H9 (cell line): ENCODE data around the gene OGFR. TPM values are rescaled to one million over a fixed set of nuclear protein-coding genes. Genes with fewer than 3 reads are reported as not detected.

Experiments used
- DNase-seq: peaks from one replicate; pipeline ENCODE4 v3.0.0-alpha.2; 2017
- H2AFZ ChIP-seq: one replicate; pipeline ENCODE4 v1.6.1; 2013; ENCODE audit warnings: mild to moderate bottlenecking, low read length, control low read depth, moderate library complexity
- H2AK5ac ChIP-seq: 2 replicates; pipeline ENCODE4 v1.6.1; 2013; ENCODE audit warnings: low read length, control low read depth, mixed read lengths; ENCODE audit not compliant: insufficient read length
- H2BK120ac ChIP-seq: one replicate; pipeline ENCODE4 v1.6.1; 2013; ENCODE audit warnings: low read depth, mild to moderate bottlenecking, low read length, control low read depth, inconsistent platforms; ENCODE audit not compliant: poor library complexity, severe bottlenecking
- H2BK12ac ChIP-seq: 2 replicates; pipeline ENCODE4 v1.6.1; 2013; ENCODE audit warnings: low read length, control low read depth, mixed read lengths, low read depth; ENCODE audit not compliant: insufficient read length
- H2BK15ac ChIP-seq: 2 replicates; pipeline ENCODE4 v1.6.1; 2013; ENCODE audit warnings: low read depth, low read length, control low read depth
- H2BK20ac ChIP-seq: one replicate; pipeline ENCODE4 v1.6.1; 2013; ENCODE audit warnings: low read depth, mild to moderate bottlenecking, low read length, control low read depth, inconsistent platforms; ENCODE audit not compliant: poor library complexity, severe bottlenecking
- H2BK5ac ChIP-seq: 2 replicates; pipeline ENCODE4 v1.6.1; 2013; ENCODE audit warnings: low read length, control low read depth, mixed read lengths; ENCODE audit not compliant: insufficient read length
- H3K14ac ChIP-seq: 2 replicates; pipeline ENCODE4 v1.6.1; 2013; ENCODE audit warnings: low read length, control low read depth; ENCODE audit not compliant: insufficient read depth
- H3K18ac ChIP-seq: 2 replicates; pipeline ENCODE4 v1.6.1; 2013; ENCODE audit warnings: low read depth, mild to moderate bottlenecking, mixed read lengths, low read length, control low read depth; ENCODE audit not compliant: insufficient read length
- H3K23ac ChIP-seq: 2 replicates; pipeline ENCODE4 v1.6.1; 2013; ENCODE audit warnings: low read length, control low read depth, mixed read lengths, low read depth; ENCODE audit not compliant: insufficient read length
- H3K23me2 ChIP-seq: 2 replicates; pipeline ENCODE4 v1.6.1; 2013; ENCODE audit warnings: low read depth, mild to moderate bottlenecking, mixed read lengths, low read length, control low read depth; ENCODE audit not compliant: insufficient read length, poor library complexity, severe bottlenecking
- H3K27ac ChIP-seq: 2 replicates; pipeline ENCODE4 v1.5.1; 2013; ENCODE audit warnings: low read length, control low read depth, mixed read lengths, low read depth; ENCODE audit not compliant: insufficient read length
- H3K27me3 ChIP-seq: 2 replicates; pipeline ENCODE4 v1.6.1; 2013; ENCODE audit warnings: low read length, control low read depth, inconsistent platforms; ENCODE audit not compliant: insufficient read depth
- H3K4ac ChIP-seq: 2 replicates; pipeline ENCODE4 v1.6.1; 2013; ENCODE audit warnings: low read depth, mild to moderate bottlenecking, control low read depth, inconsistent platforms, low read length, moderate library complexity
- H3K4me1 ChIP-seq: 2 replicates; pipeline ENCODE4 v1.6.1; 2013; ENCODE audit warnings: low read length, control low read depth, inconsistent platforms; ENCODE audit not compliant: insufficient read depth
- H3K4me2 ChIP-seq: 2 replicates; pipeline ENCODE4 v1.6.1; 2013; ENCODE audit warnings: low read length, control low read depth, mixed read lengths; ENCODE audit not compliant: insufficient read length, insufficient read depth
- H3K56ac ChIP-seq: 2 replicates; pipeline ENCODE4 v1.6.1; 2013; ENCODE audit warnings: low read depth, mild to moderate bottlenecking, mixed read lengths, low read length, control low read depth; ENCODE audit not compliant: insufficient read length
- H3K79me1 ChIP-seq: 2 replicates; pipeline ENCODE4 v1.6.1; 2013; ENCODE audit warnings: low read depth, mild to moderate bottlenecking, moderate library complexity, low read length, control low read depth, inconsistent platforms; ENCODE audit not compliant: insufficient read depth, poor library complexity, severe bottlenecking
- H3K79me2 ChIP-seq: 2 replicates; pipeline ENCODE4 v1.6.1; 2013; ENCODE audit warnings: low read length, control low read depth, inconsistent platforms; ENCODE audit not compliant: insufficient read depth
- H3K9ac ChIP-seq: 2 replicates; pipeline ENCODE4 v1.6.1; 2013; ENCODE audit warnings: low read length, control low read depth, mixed read lengths; ENCODE audit not compliant: insufficient read length; ENCODE audit errors: extremely low read depth
- H3K9me3 ChIP-seq: one replicate; pipeline ENCODE4 v1.6.1; 2013; ENCODE audit warnings: low read depth, low read length, inconsistent platforms; ENCODE audit not compliant: control insufficient read depth
- H3T11ph ChIP-seq: one replicate; pipeline ENCODE4 v1.6.1; 2013; ENCODE audit warnings: mild to moderate bottlenecking, low read length, control low read depth, inconsistent platforms
- H4K20me1 ChIP-seq: one replicate; pipeline ENCODE4 v1.6.1; 2013; ENCODE audit not compliant: control insufficient read depth, insufficient read length, insufficient read depth
- H4K5ac ChIP-seq: 2 replicates; pipeline ENCODE4 v1.6.1; 2013; ENCODE audit warnings: low read depth, mild to moderate bottlenecking, mixed read lengths, low read length, control low read depth; ENCODE audit not compliant: insufficient read length
- H4K8ac ChIP-seq: replicated peaks from 2 replicates; pipeline ENCODE4 v1.6.1; 2013; ENCODE audit warnings: low read length, control low read depth, mixed read lengths, low read depth; ENCODE audit not compliant: insufficient read length
- H4K91ac ChIP-seq: 2 replicates; pipeline ENCODE4 v1.6.1; 2013; ENCODE audit warnings: low read depth, mild to moderate bottlenecking, moderate library complexity, mixed read lengths, low read length, control low read depth; ENCODE audit not compliant: insufficient read length
- H3K27ac Mint-ChIP-seq, 3 experiments: 2 replicates in 2 of 3; 3 replicates in 1 of 3; pipeline ENCODE4 v1.8.0; 2020 to 2021; ENCODE audit warnings: mixed read lengths in 3 of 3, mild to moderate bottlenecking in 1 of 3, moderate library complexity in 1 of 3
- H3K27me3 Mint-ChIP-seq: 2 replicates; pipeline ENCODE4 v1.8.0; 2021; ENCODE audit warnings: low read depth, mild to moderate bottlenecking, moderate library complexity, mixed read lengths
- H3K36me3 Mint-ChIP-seq, 3 experiments: 2 replicates in 2 of 3; 3 replicates in 1 of 3; pipeline ENCODE4 v1.8.0; 2020 to 2021; ENCODE audit warnings: low read depth in 3 of 3, mixed read lengths in 3 of 3; ENCODE audit not compliant: insufficient read depth in 1 of 3
- H3K4me1 Mint-ChIP-seq, 2 experiments: 2 replicates each; pipeline ENCODE4 v1.8.0; 2020; ENCODE audit warnings: mixed read lengths in 2 of 2
- H3K4me3 Mint-ChIP-seq, 2 experiments: 2 replicates in 1 of 2; 3 replicates in 1 of 2; pipeline ENCODE4 v1.8.0; 2020 to 2021; ENCODE audit warnings: mild to moderate bottlenecking in 2 of 2, mixed read lengths in 2 of 2, moderate library complexity in 1 of 2
- H3K9me3 Mint-ChIP-seq, 2 experiments: 2 replicates in 1 of 2; 3 replicates in 1 of 2; pipeline ENCODE4 v1.8.0; 2020; ENCODE audit warnings: mild to moderate bottlenecking in 2 of 2, mixed read lengths in 2 of 2, moderate library complexity in 1 of 2
- CTCF ChIP-seq: fragments of 200-600 bp; sonication (generic); conservative IDR thresholded peaks from 3 replicates; pipeline ENCODE4 v1.8.0; 2021; ENCODE audit warnings: antibody characterized with exemption, mild to moderate bottlenecking
- WGBS: extraction: QIAGEN DNeasy Blood & Tissue Kit; methylation state at CpG from one replicate; pipeline ENCODE4 v1.1.7; 2013; ENCODE audit warnings: missing lambda C conversion rate, low lambda C conversion rate, mixed read lengths; ENCODE audit not compliant: insufficient read length; ENCODE audit errors: extremely low coverage; 5-methylcytosine and 5-hydroxymethylcytosine counted together
- total RNA-seq: library from RNA; stranded (reverse); gene quantifications from 2 replicates; pipeline ENCODE4 v1.2.1, GENCODE V29; 2021

Gene OGFR
- total RNA-seq, 1 experiment from 2014 or later = 33.1 TPM

- peaks cover 16 to 51% (median 42%) of the 10 kb centered on the region in 3 experiments; a peak in 6 of 7 replicates for H3K36me3 Mint-ChIP-seq
- Histone ChIP-seq H2BK5ac (no peak overlapping the region), H2BK12ac (no peak overlapping the region), H3K27ac (no peak overlapping the region), H4K5ac (no peak overlapping the region), H3K9me3 (no peaks in the 10 kb centered on the region), H3K79me2 (no peaks in the 10 kb centered on the region), H3K4ac (no peak overlapping the region), H3K14ac (no peak overlapping the region), H3K23ac (no peak overlapping the region), H3T11ph (no peak overlapping the region), H2AFZ (no peak overlapping the region), H3K56ac (no peak overlapping the region), H3K9ac (no peak overlapping the region), H3K4me2 (no peak overlapping the region), H3K27me3 (no peaks in the 10 kb centered on the region), H2BK120ac (no peak overlapping the region), H2BK15ac (no peak overlapping the region), H4K20me1 (no peaks in the 10 kb centered on the region), H2AK5ac (no peak overlapping the region), H3K18ac (no peak overlapping the region), H2BK20ac (no peak overlapping the region), H3K79me1 (no peaks in the 10 kb centered on the region), H4K91ac (no peak overlapping the region), H4K8ac (no peak overlapping the region), H3K23me2 (no peaks in the 10 kb centered on the region), H3K4me1 (no peaks in the 10 kb centered on the region)
- H3K27ac Mint-ChIP-seq = no peak overlapping the region
- no CpG with 5 or more reads among the region's 7 CpGs for WGBS
- H3K9me3 Mint-ChIP-seq = no peaks in the 10 kb centered on the region
- H3K4me1 Mint-ChIP-seq = peaks cover 10 to 22% of the 10 kb centered on the region in 2 experiments
- TF ChIP-seq CTCF = no peak
- H3K4me3 Mint-ChIP-seq = no peak overlapping the region
- H3K27me3 Mint-ChIP-seq = no peaks in the 10 kb centered on the region
- DNase-seq = no peak
Observed at GRCh38 chr20:62844182-62844581, 39.5 kb downstream of the OGFR start.
